ENCODE measurements around the gene ABI2.

DNA sequence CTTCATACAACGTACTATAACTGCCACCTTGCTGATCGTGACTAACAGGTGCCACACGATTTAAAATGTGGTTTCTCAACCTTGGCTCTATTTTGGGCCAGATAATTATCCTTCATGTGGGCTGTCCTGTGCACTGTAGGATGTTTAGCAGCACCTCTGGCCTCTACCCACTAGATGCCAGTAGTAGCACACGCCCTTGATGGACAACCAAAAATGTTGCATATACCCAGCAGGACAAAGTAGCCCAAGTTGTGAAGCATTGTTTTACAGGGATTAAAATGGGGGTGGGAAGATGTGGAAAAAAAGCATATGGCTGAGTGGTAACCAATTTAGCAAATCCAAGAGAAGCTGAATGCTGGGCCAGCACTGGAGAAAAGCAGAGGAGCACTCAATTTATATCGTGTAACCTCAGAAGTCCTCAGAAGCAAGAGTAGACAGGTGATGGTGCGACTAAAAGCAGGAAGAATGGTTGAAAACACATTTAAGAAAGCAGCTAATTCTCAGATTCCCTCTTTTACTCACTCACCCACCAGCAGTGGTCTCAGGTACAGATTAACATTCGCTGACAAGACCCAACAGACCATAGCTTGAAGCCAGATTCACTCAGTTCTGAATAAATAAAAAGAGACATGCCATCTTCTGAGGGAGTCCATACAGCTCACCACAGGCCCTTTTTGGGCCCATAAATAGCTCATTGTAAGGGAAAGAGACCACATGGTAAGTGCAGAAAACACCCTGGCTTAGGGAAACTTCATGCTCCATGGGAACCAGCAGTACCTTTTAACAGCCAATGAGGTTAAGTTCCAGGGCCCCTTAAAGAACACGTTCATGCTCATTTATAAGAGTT, 156.3 kb downstream of the ABI2 start:
- TF ChIP-seq POLR2A (IDR thresholded peaks at IDR 0.05; ENCODE audit: low read length) (no peak), GATA1 (IDR thresholded peaks at IDR 0.05; ENCODE audit: low read depth, low read length) (no peak)

Measured in erythroblast (primary cell).